ENCODE measurements around the gene RALY. TPM values are rescaled to one million over a fixed set of nuclear protein-coding genes. Genes with fewer than 3 reads are reported as not detected.

RALY gene
- total RNA-seq, 1 experiment from 2014 or later: 298 TPM

DNA sequence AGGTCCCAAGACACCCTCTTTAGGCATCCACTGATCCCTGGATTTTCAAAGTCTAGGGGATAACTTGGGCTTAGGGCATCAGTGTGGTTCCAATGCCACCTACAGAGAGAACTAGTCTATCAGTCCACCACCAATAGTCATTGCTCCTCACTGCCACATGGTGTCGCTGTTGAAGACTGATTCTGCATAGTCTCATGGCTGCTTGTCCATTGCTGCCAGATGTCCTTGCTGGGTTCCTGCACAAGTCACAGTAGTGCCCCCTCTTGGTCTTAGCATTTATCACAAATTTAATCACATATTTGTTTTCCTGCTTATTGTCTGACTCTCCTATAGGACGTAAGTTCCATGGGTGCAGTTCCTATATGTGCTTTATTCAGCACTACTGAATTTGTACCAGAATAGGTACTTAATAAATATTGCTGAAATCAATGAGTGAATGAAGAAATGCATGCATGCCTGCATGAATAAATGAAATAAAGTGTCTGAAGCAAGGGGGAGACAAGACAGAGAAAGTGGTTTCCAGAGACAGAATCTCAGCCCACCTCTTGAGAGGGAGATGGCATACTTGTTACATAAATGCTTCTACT lies 45.9 kb upstream of the RALY start:
- TF ChIP-seq, protein P1, sequence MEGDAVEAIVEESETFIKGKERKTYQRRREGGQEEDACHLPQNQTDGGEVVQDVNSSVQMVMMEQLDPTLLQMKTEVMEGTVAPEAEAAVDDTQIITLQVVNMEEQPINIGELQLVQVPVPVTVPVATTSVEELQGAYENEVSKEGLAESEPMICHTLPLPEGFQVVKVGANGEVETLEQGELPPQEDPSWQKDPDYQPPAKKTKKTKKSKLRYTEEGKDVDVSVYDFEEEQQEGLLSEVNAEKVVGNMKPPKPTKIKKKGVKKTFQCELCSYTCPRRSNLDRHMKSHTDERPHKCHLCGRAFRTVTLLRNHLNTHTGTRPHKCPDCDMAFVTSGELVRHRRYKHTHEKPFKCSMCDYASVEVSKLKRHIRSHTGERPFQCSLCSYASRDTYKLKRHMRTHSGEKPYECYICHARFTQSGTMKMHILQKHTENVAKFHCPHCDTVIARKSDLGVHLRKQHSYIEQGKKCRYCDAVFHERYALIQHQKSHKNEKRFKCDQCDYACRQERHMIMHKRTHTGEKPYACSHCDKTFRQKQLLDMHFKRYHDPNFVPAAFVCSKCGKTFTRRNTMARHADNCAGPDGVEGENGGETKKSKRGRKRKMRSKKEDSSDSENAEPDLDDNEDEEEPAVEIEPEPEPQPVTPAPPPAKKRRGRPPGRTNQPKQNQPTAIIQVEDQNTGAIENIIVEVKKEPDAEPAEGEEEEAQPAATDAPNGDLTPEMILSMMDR (IDR thresholded peaks at IDR 0.05; ENCODE audit: insufficient read depth in 1 of 2, low read depth in 1 of 2, low read length in 1 of 2, severe bottlenecking in 1 of 2, unreplicated experiment in 1 of 2): peak; percentile 82 to 83
- intact Hi-C loops (cut with micrococcal nuclease; ENCODE audit: unreplicated experiment): loop anchor here (1.0 kb wide), 2 partner anchors 74 to 121 kb away; no protein-coding TSS in a partner anchor
- Histone ChIP-seq H3K36me3 (ENCODE audit: control insufficient read depth, insufficient read depth, low read length) (no peaks in the 10 kb centered on the region), H3K4me1 (no peaks in the 10 kb centered on the region), H3K27me3 (replicated peaks; ENCODE audit: control insufficient read depth, insufficient read depth, low read length) (no peaks in the 10 kb centered on the region), H3K4me3 (ENCODE audit: low read depth, low read length) (no peak overlapping the region), H3K9me3 (peaks cover 17% of the 10 kb centered on the region)
- ChIA-PET POLR2A (no interaction called here), CTCF (no interaction called here)
- H3K9me3 Mint-ChIP-seq (ENCODE audit: unreplicated experiment): peaks cover 26% of the 10 kb centered on the region
- H3K27ac Mint-ChIP-seq (ENCODE audit: unreplicated experiment): no peak overlapping the region
- H3K27me3 Mint-ChIP-seq (ENCODE audit: insufficient read depth, unreplicated experiment): peaks cover 2% of the 10 kb centered on the region
- no peaks in the 10 kb centered on the region for H3K36me3 Mint-ChIP-seq (ENCODE audit: insufficient read depth, unreplicated experiment)
- peak; percentile 72 to 75 for DNase-seq
- H3K4me1 Mint-ChIP-seq (ENCODE audit: low read depth, unreplicated experiment): no peaks in the 10 kb centered on the region
- H3K4me3 Mint-ChIP-seq (ENCODE audit: unreplicated experiment): no peak overlapping the region
- BruUV-seq (replicated peaks): no TSS peak

DNA sequence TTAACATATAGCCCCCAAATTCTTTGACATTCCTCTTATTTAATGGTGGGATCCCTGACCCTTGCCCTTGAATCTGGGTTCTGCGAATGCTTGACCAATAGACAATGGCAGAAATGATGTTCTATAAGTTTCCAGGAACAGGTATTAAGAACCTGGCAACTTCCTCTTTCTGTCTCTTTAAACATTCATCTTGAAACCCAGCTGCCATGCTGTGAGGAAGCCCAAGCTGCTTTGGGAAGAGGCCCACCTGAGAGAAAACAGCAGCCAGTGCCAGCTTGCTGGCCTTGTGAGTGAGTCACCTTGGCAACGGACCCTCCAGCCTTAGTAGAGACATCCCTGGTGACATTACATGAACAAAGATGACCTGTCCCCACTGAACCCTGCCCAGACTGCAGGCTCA lies 45.2 kb upstream of the RALY start:
- no peaks in the 10 kb centered on the region for H3K36me3 Mint-ChIP-seq (ENCODE audit: insufficient read depth, unreplicated experiment)
- H3K4me1 Mint-ChIP-seq (ENCODE audit: low read depth, unreplicated experiment): no peaks in the 10 kb centered on the region
- peaks cover 2% of the 10 kb centered on the region for H3K27me3 Mint-ChIP-seq (ENCODE audit: insufficient read depth, unreplicated experiment)
- Histone ChIP-seq H3K27me3 (replicated peaks; ENCODE audit: control insufficient read depth, insufficient read depth, low read length) (no peaks in the 10 kb centered on the region), H3K4me1 (no peaks in the 10 kb centered on the region), H3K36me3 (ENCODE audit: control insufficient read depth, insufficient read depth, low read length) (no peaks in the 10 kb centered on the region), H3K9me3 (peaks cover 17% of the 10 kb centered on the region), H3K4me3 (ENCODE audit: low read depth, low read length) (no peak overlapping the region)
- TF ChIP-seq, protein P1 (IDR thresholded peaks at IDR 0.05; ENCODE audit: insufficient read depth in 1 of 2, low read depth in 1 of 2, low read length in 1 of 2, severe bottlenecking in 1 of 2, unreplicated experiment in 1 of 2): no peak
- intact Hi-C loops (cut with micrococcal nuclease; ENCODE audit: unreplicated experiment): no loop called here
- DNase-seq: no peak
- no TSS peak for BruUV-seq (replicated peaks)
- H3K4me3 Mint-ChIP-seq (ENCODE audit: unreplicated experiment): no peak overlapping the region
- H3K27ac Mint-ChIP-seq (ENCODE audit: unreplicated experiment): no peak overlapping the region
- ChIA-PET CTCF (no interaction called here), POLR2A (no interaction called here)
- H3K9me3 Mint-ChIP-seq (ENCODE audit: unreplicated experiment): peaks cover 26% of the 10 kb centered on the region

DNA sequence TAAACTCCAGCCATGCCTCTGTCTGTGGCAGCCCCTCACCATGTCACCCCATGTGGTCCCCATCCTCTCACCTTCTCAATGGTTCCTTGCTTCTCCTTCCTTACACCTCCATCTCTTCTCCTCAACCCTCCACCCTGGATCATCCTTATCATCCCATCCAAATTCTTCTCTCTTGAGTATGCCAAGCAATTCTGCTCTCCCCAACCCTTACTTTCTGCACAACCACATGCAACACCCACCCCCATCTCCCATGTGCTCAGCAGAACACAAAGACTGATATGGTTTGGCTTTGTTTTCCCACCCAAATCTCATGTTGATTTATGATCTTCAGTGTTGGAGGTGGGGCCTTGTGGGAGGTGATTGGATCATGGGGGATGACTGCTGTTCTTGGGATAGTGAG lies 42.5 kb upstream of the RALY start:
- Histone ChIP-seq H3K9me3 (peaks cover 17% of the 10 kb centered on the region), H3K36me3 (ENCODE audit: control insufficient read depth, insufficient read depth, low read length) (no peaks in the 10 kb centered on the region), H3K27me3 (replicated peaks; ENCODE audit: control insufficient read depth, insufficient read depth, low read length) (no peaks in the 10 kb centered on the region), H3K4me3 (ENCODE audit: low read depth, low read length) (no peak overlapping the region), H3K4me1 (no peaks in the 10 kb centered on the region)
- no peaks in the 10 kb centered on the region for H3K36me3 Mint-ChIP-seq (ENCODE audit: insufficient read depth, unreplicated experiment)
- no peak overlapping the region for H3K27ac Mint-ChIP-seq (ENCODE audit: unreplicated experiment)
- peaks cover 26% of the 10 kb centered on the region for H3K9me3 Mint-ChIP-seq (ENCODE audit: unreplicated experiment)
- intact Hi-C loops (cut with micrococcal nuclease; ENCODE audit: unreplicated experiment): no loop called here
- peaks cover 6% of the 10 kb centered on the region for H3K27me3 Mint-ChIP-seq (ENCODE audit: insufficient read depth, unreplicated experiment)
- H3K4me3 Mint-ChIP-seq (ENCODE audit: unreplicated experiment): no peak overlapping the region
- TF ChIP-seq, protein P1 (IDR thresholded peaks at IDR 0.05; ENCODE audit: insufficient read depth in 1 of 2, low read depth in 1 of 2, low read length in 1 of 2, severe bottlenecking in 1 of 2, unreplicated experiment in 1 of 2): no peak
- DNase-seq: no peak
- no peaks in the 10 kb centered on the region for H3K4me1 Mint-ChIP-seq (ENCODE audit: low read depth, unreplicated experiment)
- POLR2A ChIA-PET: interaction anchor here (0.8 kb wide), 1 partner anchor 42 kb away, joined by 3 read pairs; no protein-coding TSS in a partner anchor
- BruUV-seq (replicated peaks): no TSS peak
- CTCF ChIA-PET: no interaction called here

Measured in Caco-2 (cell line).